K562 (cell line): ENCODE results near the gene BAK1. TPM values are rescaled to one million over a fixed set of nuclear protein-coding genes. Genes with fewer than 3 reads are reported as not detected.

Experiments used
- CHD1 ChIP-seq: fragments of 200-600 bp; sonication (generic); IDR thresholded peaks from one replicate; pipeline ENCODE4 v1.6.1; 2012; ENCODE audit warnings: mild to moderate bottlenecking, moderate library complexity, low read length, inconsistent platforms
- E2F8 ChIP-seq: fragments of 450-650 bp; IDR thresholded peaks from 2 replicates; pipeline ENCODE4 v1.7.1; 2018; ENCODE audit warnings: mild to moderate bottlenecking, low read depth; ENCODE audit not compliant: partially characterized antibody
- FOXK2 ChIP-seq, 2 experiments: fragments of 450-650 bp; IDR thresholded peaks in 1 of 2; conservative IDR thresholded peaks in 1 of 2; 2 replicates each; pipeline ENCODE4 v1.6.1; 2016; ENCODE audit warnings: low read depth in 2 of 2, mild to moderate bottlenecking in 1 of 2
- GABPA ChIP-seq: fragments of 200-800 bp; sonication (Bioruptor generic); conservative IDR thresholded peaks from 2 replicates; pipeline ENCODE4 v1.6.1; 2016; ENCODE audit warnings: low read depth, missing genetic modification characterization, missing compliant biosample characterization
- MBD2 ChIP-seq: sonication (generic); IDR thresholded peaks from 2 replicates; pipeline ENCODE4 v1.6.1; 2016; ENCODE audit warnings: low read depth, borderline replicate concordance
- NFRKB ChIP-seq: fragments of 450-650 bp; IDR thresholded peaks from 2 replicates; pipeline ENCODE4 v1.6.1; 2016; ENCODE audit warnings: low read depth
- POLR2AphosphoS5 ChIP-seq: IDR thresholded peaks from 2 replicates; pipeline ENCODE4 v1.6.1; 2011; ENCODE audit warnings: mild to moderate bottlenecking, low read depth, low read length, moderate library complexity; ENCODE audit not compliant: control insufficient read depth, insufficient read depth
- SMC3 ChIP-seq: conservative IDR thresholded peaks from 2 replicates; pipeline ENCODE4 v1.6.1; 2011; ENCODE audit warnings: low read depth, low read length, improper control_type of control experiment; ENCODE audit not compliant: insufficient read depth
- SRF ChIP-seq, 2 experiments: fragments of 250-450, 450-650 bp in 1 of 2; sonication (Bioruptor Pico) in 1 of 2; sonication (generic) in 1 of 2; formaldehyde crosslinking; IDR thresholded peaks; 2 replicates each; pipeline versions ENCODE4 v1.5.0 to v1.5.1; 2020 to 2022; ENCODE audit warnings: mild to moderate bottlenecking in 1 of 2, missing genetic modification reagents in 1 of 2
- TBP ChIP-seq: optimal IDR thresholded peaks from 2 replicates; pipeline ENCODE3; 2011; ENCODE audit warnings: low read depth, low read length, improper control_type of control experiment
- ZBTB12 ChIP-seq: fragments of 250-450 bp; sonication (Bioruptor Pico); IDR thresholded peaks from 2 replicates; pipeline ENCODE4 v1.4.0; 2020
- ZBTB40 ChIP-seq, 2 experiments: fragments of 450-650 bp in 1 of 2; sonication (generic) in 1 of 2; formaldehyde crosslinking in 1 of 2; IDR thresholded peaks; 2 replicates each; pipeline versions ENCODE4 v1.7.1 to v1.9.0; 2016 to 2022; ENCODE audit warnings: inconsistent platforms in 1 of 2, mild to moderate bottlenecking in 1 of 2, missing genetic modification reagents in 1 of 2
- polyA plus RNA-seq, 8 experiments: library from polyadenylated mRNA; depleted of rRNA in 4 of 8; stranded (reverse) in 5 of 8; unstranded in 3 of 8; fragments of >200 nt; fragmentation: Nextera tagmentation in 2 of 8; fragmentation: Illumina TruSeq in 1 of 8; extraction: Ambion mirVana in 2 of 8; extraction: Trizol in 1 of 8; gene quantifications; 2 replicates each; pipeline versions ENCODE4 v1.2.1 to v1.2.3, GENCODE V29; 2011 to 2014; ENCODE audit warnings: inconsistent platforms in 1 of 8, missing spikeins in 1 of 8
- total RNA-seq, 7 experiments: library from RNA; depleted of rRNA in 6 of 7; stranded (reverse); fragments of >200 nt in 6 of 7; fragmentation: Illumina TruSeq in 2 of 7; extraction: Trizol in 2 of 7; gene quantifications; 2 replicates each; pipeline versions ENCODE4 v1.2.1 to v1.2.3, GENCODE V29; 2011 to 2021; ENCODE audit warnings: low replicate concordance in 1 of 7

BAK1 gene
- total and polyA plus RNA-seq, 9 of the 15 experiments (the other 6 are each of a cell fraction or from before 2014, with no cell fraction given): 5.4 to 30.7 (median 18.9) TPM

GRCh38 chr6:33579828-33580714 lies at the start of gene BAK1 (continued):
- no peak for TF ChIP-seq E2F8
- peak; percentile 91 for TF ChIP-seq ZBTB40 (IDR thresholded peaks at IDR 0.05)
- TF ChIP-seq ZBTB40 (CRISPR knock-in tag; IDR thresholded peaks at IDR 0.05): no peak
- TF ChIP-seq ZBTB12 (CRISPR knock-in tag): peak; percentile 75
- TF ChIP-seq SMC3: peak; percentile 33; the same call in 1 of the 2 replicates
- TF ChIP-seq POLR2AphosphoS5: peak; percentile 29; the same call in 1 of the 2 replicates
- TF ChIP-seq NFRKB: no peak
- peak in 1 of 2 experiments; percentile 66; a peak in 1 of 4 replicates for TF ChIP-seq SRF (CRISPR knock-in tag; IDR thresholded peaks at IDR 0.05)
- peak; percentile 74 for TF ChIP-seq CHD1
- TF ChIP-seq TBP: peak; percentile 46
- TF ChIP-seq MBD2: peak; percentile 40; the same call in 1 of the 2 replicates
- TF ChIP-seq GABPA (tag): peak; percentile 94
- TF ChIP-seq FOXK2 (conservative IDR thresholded peaks at IDR 0.05 in 1 of 2, IDR thresholded peaks at IDR 0.05 in 1 of 2; ENCODE audit: low read depth in 2 of 2): peak; percentile 50 to 53
